ENCODE measurements around the gene CDC42SE2.

- TF ChIP-seq, protein P1, sequence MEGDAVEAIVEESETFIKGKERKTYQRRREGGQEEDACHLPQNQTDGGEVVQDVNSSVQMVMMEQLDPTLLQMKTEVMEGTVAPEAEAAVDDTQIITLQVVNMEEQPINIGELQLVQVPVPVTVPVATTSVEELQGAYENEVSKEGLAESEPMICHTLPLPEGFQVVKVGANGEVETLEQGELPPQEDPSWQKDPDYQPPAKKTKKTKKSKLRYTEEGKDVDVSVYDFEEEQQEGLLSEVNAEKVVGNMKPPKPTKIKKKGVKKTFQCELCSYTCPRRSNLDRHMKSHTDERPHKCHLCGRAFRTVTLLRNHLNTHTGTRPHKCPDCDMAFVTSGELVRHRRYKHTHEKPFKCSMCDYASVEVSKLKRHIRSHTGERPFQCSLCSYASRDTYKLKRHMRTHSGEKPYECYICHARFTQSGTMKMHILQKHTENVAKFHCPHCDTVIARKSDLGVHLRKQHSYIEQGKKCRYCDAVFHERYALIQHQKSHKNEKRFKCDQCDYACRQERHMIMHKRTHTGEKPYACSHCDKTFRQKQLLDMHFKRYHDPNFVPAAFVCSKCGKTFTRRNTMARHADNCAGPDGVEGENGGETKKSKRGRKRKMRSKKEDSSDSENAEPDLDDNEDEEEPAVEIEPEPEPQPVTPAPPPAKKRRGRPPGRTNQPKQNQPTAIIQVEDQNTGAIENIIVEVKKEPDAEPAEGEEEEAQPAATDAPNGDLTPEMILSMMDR (IDR thresholded peaks at IDR 0.05 in 8 of 11, conservative IDR thresholded peaks at IDR 0.05 in 3 of 11) = no peak
- TF ChIP-seq POLR2A (IDR thresholded peaks at IDR 0.05) (no peak), POLR2AphosphoS5 (IDR thresholded peaks at IDR 0.05) (no peak)
These were observed 25.9 kb downstream of the CDC42SE2 start for GRCh38 chr5:131289738-131290137.

Measured in spleen (tissue), 7 donors.